NCI-H446 (cell line): ENCODE measurements around the gene DYNLT2.
"Not testable (repeated sequence)": the region's sequence is repeated elsewhere in the genome, so short reads cannot be mapped to it uniquely, and the experiment has no call there.

Source experiments
- DNase-seq, 2 experiments: peaks; one replicate each; lab custom pipeline; 2025; lab: John Stamatoyannopoulos, UW

Gene DYNLT2

GRCh38 chr6:169783971-169784820 lies 32.8 kb upstream of the DYNLT2 start:
- DNase-seq: no peak

- no peak for DNase-seq
These were observed 32.0 kb upstream of the DYNLT2 start for GRCh38 chr6:169783401-169783800.

- no peak for DNase-seq
These were observed 31.6 kb upstream of the DYNLT2 start for GRCh38 chr6:169782966-169783365.

- DNase-seq: no peak
These were observed 29.3 kb upstream of the DYNLT2 start for GRCh38 chr6:169780571-169781091.

GRCh38 chr6:169779896-169780295 lies 28.5 kb upstream of the DYNLT2 start:
- no peak for DNase-seq

GRCh38 chr6:169779092-169779815 lies 27.9 kb upstream of the DYNLT2 start:
- DNase-seq: no peak

- DNase-seq: no peak
These were observed 27.3 kb upstream of the DYNLT2 start for GRCh38 chr6:169778646-169779045.

- DNase-seq: no peak
These were observed 26.5 kb upstream of the DYNLT2 start for GRCh38 chr6:169777896-169778295.

- DNase-seq: no peak
These were observed 25.0 kb upstream of the DYNLT2 start for GRCh38 chr6:169776379-169776778.

- no peak for DNase-seq
These were observed 23.9 kb upstream of the DYNLT2 start for GRCh38 chr6:169775321-169775720.

- DNase-seq: no peak
These were observed 23.0 kb upstream of the DYNLT2 start for GRCh38 chr6:169774347-169774746.

- DNase-seq: no peak
These were observed 15.8 kb upstream of the DYNLT2 start for GRCh38 chr6:169766921-169767736.

- no peak for DNase-seq
These were observed 14.9 kb upstream of the DYNLT2 start for GRCh38 chr6:169766232-169766631.

- DNase-seq: not testable (repeated sequence)
These were observed 14.4 kb upstream of the DYNLT2 start for GRCh38 chr6:169765789-169766188.

- DNase-seq: no peak
These were observed 12.5 kb upstream of the DYNLT2 start for GRCh38 chr6:169763881-169764280.

- no peak for DNase-seq
These were observed 11.9 kb upstream of the DYNLT2 start for GRCh38 chr6:169763308-169763707.

- no peak for DNase-seq
These were observed 3.8 kb upstream of the DYNLT2 start for GRCh38 chr6:169755162-169755561.

- no peak for DNase-seq
These were observed 777 bp upstream of the DYNLT2 start for GRCh38 chr6:169752074-169752623.

- no peak for DNase-seq
These were observed 4.8 kb downstream of the DYNLT2 start for GRCh38 chr6:169746556-169746955.

- DNase-seq: no peak
These were observed 6.0 kb downstream of the DYNLT2 start for GRCh38 chr6:169745405-169745804.

- DNase-seq: no peak
These were observed 10.0 kb downstream of the DYNLT2 start for GRCh38 chr6:169741344-169741743.

GRCh38 chr6:169738976-169739529 lies 12.3 kb downstream of the DYNLT2 start:
- no peak for DNase-seq
